Parathyroid adenoma (tissue), 2 donors: ENCODE data around the gene ZNF594.
"Not testable (repeated sequence)": the region's sequence is repeated elsewhere in the genome, so short reads cannot be mapped to it uniquely, and the experiment has no call there.

ENCODE experiments used
- H2AFZ ChIP-seq: fragments of 300-600 bp; sonication (generic); one replicate; pipeline ENCODE4 v1.7.0; 2017; ENCODE audit warnings: antibody characterized with exemption, mild to moderate bottlenecking
- H3K27ac ChIP-seq: fragments of 300-600 bp; sonication (generic); one replicate; pipeline ENCODE4 v1.7.0; 2017
- H3K27me3 ChIP-seq: fragments of 300-600 bp; sonication (generic); one replicate; pipeline ENCODE4 v1.7.0; 2017; ENCODE audit warnings: low read length; ENCODE audit not compliant: control insufficient read depth, insufficient read depth
- H3K36me3 ChIP-seq: fragments of 300-600 bp; sonication (generic); one replicate; pipeline ENCODE4 v1.7.0; 2017; ENCODE audit warnings: low read length; ENCODE audit not compliant: control insufficient read depth, insufficient read depth
- H3K4me1 ChIP-seq: fragments of 300-600 bp; sonication (generic); one replicate; pipeline ENCODE4 v1.7.0; 2017; ENCODE audit warnings: control low read depth
- H3K4me2 ChIP-seq: fragments of 300-600 bp; sonication (generic); one replicate; pipeline ENCODE4 v1.7.0; 2017; ENCODE audit warnings: low read length
- H3K4me3 ChIP-seq: fragments of 300-600 bp; sonication (generic); one replicate; pipeline ENCODE4 v1.7.0; 2017; ENCODE audit warnings: low read depth, low read length
- H3K79me2 ChIP-seq: fragments of 300-600 bp; sonication (generic); one replicate; pipeline ENCODE4 v1.7.0; 2017; ENCODE audit warnings: control low read depth
- H3K9ac ChIP-seq: fragments of 300-600 bp; sonication (generic); one replicate; pipeline ENCODE4 v1.7.0; 2017; ENCODE audit warnings: mild to moderate bottlenecking
- H3K9me3 ChIP-seq: fragments of 300-600 bp; sonication (generic); one replicate; pipeline ENCODE4 v1.7.0; 2017; ENCODE audit warnings: low read length; ENCODE audit not compliant: control insufficient read depth
- CTCF ChIP-seq: fragments of 300-600 bp; sonication (generic); IDR thresholded peaks from one replicate; pipeline ENCODE4 v1.7.0; 2017; ENCODE audit warnings: antibody characterized with exemption, mild to moderate bottlenecking
- donor health status: primary hyperparathyroidism.

ZNF594 gene

GRCh38 chr17:5234645-5235576 lies 43.2 kb upstream of the ZNF594 start, which contains the start of gene SCIMP:
Gene SCIMP (minus strand): TSS chr17:5234860. CDS start chr17:5234755, 105 bp downstream.
- no peaks in the 10 kb centered on the region for H3K79me2 ChIP-seq

GRCh38 chr17:5233492-5233891 lies 41.8 kb upstream of the ZNF594 start:
- H3K27ac ChIP-seq, H3K27me3 ChIP-seq: not testable (repeated sequence)

More at GRCh38 chr17:5234645-5235576, 43.2 kb upstream of the ZNF594 start, which contains the start of gene SCIMP:
- no peak for TF ChIP-seq CTCF
- Histone ChIP-seq H3K27me3 (no peaks in the 10 kb centered on the region), H3K4me2 (no peak within 1 kb of the TSS), H3K4me3 (no peak within 1 kb of the TSS), H3K36me3 (no peaks in the 10 kb centered on the region), H3K4me1 (peaks cover 9% of the 10 kb centered on the region), H3K27ac (peak within 1 kb of the TSS; percentile 64), H3K9me3 (no peaks in the 10 kb centered on the region), H2AFZ (peak within 1 kb of the TSS; percentile 46), H3K9ac (no peak within 1 kb of the TSS)

GRCh38 chr17:5226940-5227878 lies 35.5 kb upstream of the ZNF594 start:
- Histone ChIP-seq H3K4me1 (no peaks in the 10 kb centered on the region), H3K9ac (no peak overlapping the region), H3K27me3 (no peaks in the 10 kb centered on the region), H3K4me2 (no peak overlapping the region), H3K4me3 (no peak overlapping the region), H3K9me3 (no peaks in the 10 kb centered on the region), H3K27ac (no peak overlapping the region), H3K79me2 (no peaks in the 10 kb centered on the region), H2AFZ (no peak overlapping the region), H3K36me3 (no peaks in the 10 kb centered on the region)
- no peak for TF ChIP-seq CTCF

More at GRCh38 chr17:5233492-5233891, 41.8 kb upstream of the ZNF594 start:
- not testable (repeated sequence) for H3K4me3 ChIP-seq, H3K4me1 ChIP-seq, H2AFZ ChIP-seq, H3K79me2 ChIP-seq, H3K9ac ChIP-seq, H3K9me3 ChIP-seq, H3K4me2 ChIP-seq, H3K36me3 ChIP-seq

- Histone ChIP-seq H3K79me2 (no peaks in the 10 kb centered on the region), H3K9me3 (no peaks in the 10 kb centered on the region), H3K4me2 (no peak overlapping the region), H3K4me3 (no peak overlapping the region), H2AFZ (no peak overlapping the region), H3K4me1 (no peaks in the 10 kb centered on the region), H3K36me3 (no peaks in the 10 kb centered on the region), H3K27me3 (no peaks in the 10 kb centered on the region), H3K9ac (no peak overlapping the region), H3K27ac (no peak overlapping the region)
- TF ChIP-seq CTCF = no peak
Observed at GRCh38 chr17:5225668-5226457, 34.2 kb upstream of the ZNF594 start.

GRCh38 chr17:5221912-5222311 lies 30.2 kb upstream of the ZNF594 start:
- H3K4me1 ChIP-seq, H3K4me2 ChIP-seq, H3K36me3 ChIP-seq, H3K79me2 ChIP-seq, H3K9me3 ChIP-seq, H3K9ac ChIP-seq, H3K27ac ChIP-seq, H3K27me3 ChIP-seq, H3K4me3 ChIP-seq, H2AFZ ChIP-seq: not testable (repeated sequence)
